Right lobe of liver (tissue), 6 donors: Measurements from ENCODE around the gene PEX5. TPM values are rescaled to one million over a fixed set of nuclear protein-coding genes. Genes with fewer than 3 reads are reported as not detected.
"Not testable (repeated sequence)": the region's sequence is repeated elsewhere in the genome, so short reads cannot be mapped to it uniquely, and the experiment has no call there.

ENCODE experiments used
- ATAC-seq, 4 donors: fragments of 200-7000 bp; cut with Tn5 transposase; one replicate each; pipeline ENCODE4 v1.9.1; 2020; ENCODE audit warnings: mild to moderate bottlenecking in 4 of 4, moderate library complexity in 4 of 4
- DNase-seq, 3 donors: peaks; one replicate each; pipeline ENCODE4 v3.0.0-alpha.2; 2020
- H3K27ac ChIP-seq, 3 donors: fragments of 200-600 bp; one replicate each; pipeline ENCODE4 v1.8.0; 2022
- H3K27me3 ChIP-seq, 2 donors: fragments of 200-600 bp; one replicate each; pipeline ENCODE4 v1.8.0; 2022
- H3K36me3 ChIP-seq, 4 donors: fragments of 200-600 bp; sonication (generic) in 1 of 4; one replicate each; pipeline versions ENCODE4 v1.5.1 to v1.8.0; 2017 to 2022; ENCODE audit warnings: control low read depth in 1 of 4
- H3K4me1 ChIP-seq, 4 donors: fragments of 200-600 bp; sonication (generic) in 1 of 4; one replicate each; pipeline versions ENCODE4 v1.5.1 to v1.8.0; 2017 to 2022; ENCODE audit warnings: control low read depth in 1 of 4
- H3K4me3 ChIP-seq, 3 donors: fragments of 200-600 bp; one replicate each; pipeline ENCODE4 v1.8.0; 2022
- H3K9me3 ChIP-seq, 4 donors: fragments of 200-600 bp; sonication (generic) in 1 of 4; one replicate each; pipeline versions ENCODE4 v1.5.1 to v1.8.0; 2017 to 2022; ENCODE audit warnings: control low read depth in 1 of 4
- CTCF ChIP-seq, 4 donors: fragments of 200-600 bp in 3 of 4; fragments of 450-650 bp in 1 of 4; IDR thresholded peaks; one replicate each; pipeline versions ENCODE4 v1.5.1 to v1.8.0; 2016 to 2022; ENCODE audit warnings: antibody characterized with exemption in 4 of 4, mild to moderate bottlenecking in 2 of 4
- POLR2A ChIP-seq: fragments of 450-650 bp; IDR thresholded peaks from one replicate; pipeline ENCODE4 v1.6.1; 2017; ENCODE audit warnings: antibody characterized with exemption, mild to moderate bottlenecking
- WGBS: methylation state at CpG from one replicate; pipeline ENCODE4 v1.1.6; 2018; ENCODE audit warnings: low coverage, low lambda C conversion rate; ENCODE audit not compliant: insufficient coverage; ENCODE audit errors: missing lambda C conversion rate; 5-methylcytosine and 5-hydroxymethylcytosine counted together
- intact Hi-C, 2 donors: fragments of 100-400 bp; cut with DNase I; formaldehyde crosslinking; loops; one replicate each; pipeline versions ENCODE4 v1.11.2 to v1.14.1; 2022
- total RNA-seq, 6 experiments: library from RNA; depleted of rRNA in 2 of 6; stranded (reverse); fragments of >200 nt in 2 of 6; fragmentation: NEBNext Ultra II Directional in 3 of 6; extraction: Animal tissue kit (Norgen Biotek cat#: 25700) in 3 of 6; gene quantifications; one replicate each; pipeline versions ENCODE4 v1.1.0 to v1.2.4, GENCODE V29; 2016 to 2023
- donor health status: DM: no; HTN: yes; CAD: no.
- donor health status: DM: no; HTN: no; CAD: no.
- donor health status: DM: no; HTN: no; CAD: no.
- donor health status: DM: no; HTN: yes; CAD: no.
- donor health status: DM: no; HTN: yes; CAD: no.

Gene PEX5
- total RNA-seq, 6 experiments from 2014 or later: 28.7 to 43.9 (median 36.2) TPM

- 39% methylated on average over 6 of the region's 7 CpGs for WGBS
- Histone ChIP-seq H3K9me3 (no peaks in the 10 kb centered on the region), H3K36me3 (no peaks in the 10 kb centered on the region), H3K27ac (no peak overlapping the region), H3K4me1 (no peaks in the 10 kb centered on the region), H3K4me3 (no peak overlapping the region), H3K27me3 (no peaks in the 10 kb centered on the region)
- intact Hi-C loops: no loop called here
- no peak for DNase-seq
- TF ChIP-seq CTCF (IDR thresholded peaks at IDR 0.05) (no peak), POLR2A (no peak)
- ATAC-seq: no peak
These were observed 53.0 kb downstream of the PEX5 start for GRCh38 chr12:7242176-7243101.

GRCh38 chr12:7251328-7251996, 62.0 kb downstream of the PEX5 start:
- H3K36me3 ChIP-seq, DNase-seq, H3K4me1 ChIP-seq, ATAC-seq, H3K27ac ChIP-seq, H3K4me3 ChIP-seq, intact Hi-C loops, H3K9me3 ChIP-seq, H3K27me3 ChIP-seq: not testable (repeated sequence)
- WGBS: 79% methylated on average over 12 of the region's 22 CpGs

- Histone ChIP-seq H3K27me3 (no peaks in the 10 kb centered on the region), H3K36me3 (no peaks in the 10 kb centered on the region), H3K4me3 (no peak overlapping the region), H3K4me1 (no peaks in the 10 kb centered on the region), H3K9me3 (no peaks in the 10 kb centered on the region), H3K27ac (no peak overlapping the region)
- intact Hi-C loops: no loop called here
- no peak for TF ChIP-seq POLR2A
- no peak for TF ChIP-seq CTCF (IDR thresholded peaks at IDR 0.05)
- ATAC-seq (no peak), DNase-seq (no peak)
- WGBS: 46% methylated on average over 1 of the region's 1 CpG
These were observed 69.6 kb downstream of the PEX5 start for GRCh38 chr12:7259060-7259459.

Other genes starting within 250 kb of the PEX5 start
- gene RNU7-1, start 245.9 kb upstream of the PEX5 start, total RNA-seq: not detected
- 100 to 1,000 TPM in 2 of 6 experiments, 10 to 100 TPM in 4; 47.6 to 189 (median 70.5) TPM for gene C12orf57, start 245.7 kb upstream of the PEX5 start, total RNA-seq
- gene PTPN6, start 238.3 kb upstream of the PEX5 start, total RNA-seq: 10 to 100 TPM; 12.1 to 30.6 (median 19.4) TPM
- 100 to 1,000 TPM in 4 of 6 experiments, 10 to 100 TPM in 2; 95.5 to 215 (median 122) TPM for gene PHB2, start 219.0 kb upstream of the PEX5 start, total RNA-seq
- gene EMG1, start 218.8 kb upstream of the PEX5 start, total RNA-seq: 10 to 100 TPM; 13.2 to 28.1 (median 18.9) TPM
- 100 to 1,000 TPM in 1 of 6 experiments, 10 to 100 TPM in 5; 50.6 to 115 (median 77.5) TPM for gene LPCAT3, start 171.2 kb upstream of the PEX5 start, total RNA-seq
- gene C1S, start 129.0 kb upstream of the PEX5 start, total RNA-seq: 1,000 to 10,000 TPM in 5 of 6 experiments, 100 to 1,000 TPM in 1; 993 to 2,993 (median 1,796) TPM
- gene C1R, start 97.2 kb upstream of the PEX5 start, total RNA-seq: 1,000 to 10,000 TPM; 1,157 to 2,557 (median 1,950) TPM
- gene C1RL, start 80.5 kb upstream of the PEX5 start, total RNA-seq: 100 to 1,000 TPM; 202 to 236 (median 216) TPM
- gene RBP5, start 60.8 kb upstream of the PEX5 start, total RNA-seq: 100 to 1,000 TPM in 3 of 6 experiments, 10 to 100 TPM in 3; 44.1 to 239 (median 98.2) TPM
- gene CLSTN3, start 59.3 kb upstream of the PEX5 start, total RNA-seq: 10 to 100 TPM; 38.9 to 55.2 (median 43.1) TPM
- not detected for gene ACSM4, start 114.4 kb downstream of the PEX5 start, total RNA-seq